Nucleus accumbens (tissue), 56 donors: ENCODE measurements around the gene HNRNPAB.

Experiments
- DNase-seq, 56 donors: peaks; one replicate each; lab custom pipeline; 2025; lab: John Stamatoyannopoulos, UW

HNRNPAB gene

GRCh38 chr5:178211095-178212048 lies 7.0 kb downstream of the HNRNPAB start:
- no peak for DNase-seq

DNA sequence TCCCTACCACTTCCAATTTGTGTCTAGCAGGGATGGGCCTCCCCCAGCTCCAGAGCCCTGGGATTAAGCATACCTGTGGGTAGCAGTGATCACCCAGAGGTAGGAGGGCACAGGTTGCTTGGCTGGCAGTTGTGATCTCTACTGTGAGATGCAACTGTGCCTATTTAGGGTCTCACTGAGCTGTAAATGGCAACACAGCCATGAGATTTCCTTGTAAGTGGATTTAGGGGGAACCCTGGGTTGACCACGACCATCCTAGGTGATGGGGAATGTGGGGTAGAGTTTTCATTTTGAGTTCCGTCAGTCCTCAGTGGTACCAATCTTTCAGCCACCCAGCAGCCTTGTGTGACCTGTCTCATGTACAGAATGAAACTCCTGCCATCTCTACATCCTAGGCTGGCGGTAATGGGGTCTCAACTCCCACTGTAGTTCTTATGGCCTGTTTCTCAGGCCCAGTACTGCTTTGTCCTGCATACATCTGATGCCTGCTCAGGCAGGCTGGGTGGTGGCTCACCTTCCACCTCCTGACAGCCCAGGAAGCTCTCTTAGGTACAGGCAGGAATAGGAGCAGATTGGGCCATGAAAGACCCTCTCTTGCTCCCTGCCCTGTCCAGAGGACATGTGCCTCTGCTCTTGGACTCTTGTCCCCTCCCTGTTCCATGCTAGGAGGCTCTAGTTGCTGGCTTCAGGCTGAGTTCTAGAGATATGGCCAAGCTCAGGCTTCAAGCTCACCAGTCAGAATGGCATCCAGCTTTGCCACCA lies 8.1 kb downstream of the HNRNPAB start:
- DNase-seq, result no peak

GRCh38 chr5:178213003-178213461 lies 8.7 kb downstream of the HNRNPAB start:
- DNase-seq, result no peak

DNA sequence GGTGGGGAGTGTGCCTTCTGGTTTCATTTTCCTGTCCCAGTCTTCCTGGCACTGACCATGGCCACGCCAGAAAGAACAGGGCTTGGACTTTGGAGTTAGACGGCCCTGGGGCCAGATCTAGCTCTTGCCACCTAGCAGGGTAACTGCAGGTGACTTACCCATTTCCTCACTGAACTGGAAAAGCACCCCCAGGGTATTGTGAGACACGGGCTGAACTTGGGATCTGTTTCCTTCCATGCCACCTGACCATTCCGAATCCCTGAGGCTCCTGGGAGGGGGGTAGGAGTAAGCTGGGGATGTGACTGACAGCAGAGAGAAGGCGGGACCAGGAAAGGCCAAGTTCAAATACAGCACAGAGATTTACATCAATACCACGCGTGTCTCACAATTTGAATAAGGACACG lies 9.4 kb downstream of the HNRNPAB start:
- no peak for DNase-seq

GRCh38 chr5:178214160-178214803 lies 9.9 kb downstream of the HNRNPAB start:
- no peak for DNase-seq

DNA sequence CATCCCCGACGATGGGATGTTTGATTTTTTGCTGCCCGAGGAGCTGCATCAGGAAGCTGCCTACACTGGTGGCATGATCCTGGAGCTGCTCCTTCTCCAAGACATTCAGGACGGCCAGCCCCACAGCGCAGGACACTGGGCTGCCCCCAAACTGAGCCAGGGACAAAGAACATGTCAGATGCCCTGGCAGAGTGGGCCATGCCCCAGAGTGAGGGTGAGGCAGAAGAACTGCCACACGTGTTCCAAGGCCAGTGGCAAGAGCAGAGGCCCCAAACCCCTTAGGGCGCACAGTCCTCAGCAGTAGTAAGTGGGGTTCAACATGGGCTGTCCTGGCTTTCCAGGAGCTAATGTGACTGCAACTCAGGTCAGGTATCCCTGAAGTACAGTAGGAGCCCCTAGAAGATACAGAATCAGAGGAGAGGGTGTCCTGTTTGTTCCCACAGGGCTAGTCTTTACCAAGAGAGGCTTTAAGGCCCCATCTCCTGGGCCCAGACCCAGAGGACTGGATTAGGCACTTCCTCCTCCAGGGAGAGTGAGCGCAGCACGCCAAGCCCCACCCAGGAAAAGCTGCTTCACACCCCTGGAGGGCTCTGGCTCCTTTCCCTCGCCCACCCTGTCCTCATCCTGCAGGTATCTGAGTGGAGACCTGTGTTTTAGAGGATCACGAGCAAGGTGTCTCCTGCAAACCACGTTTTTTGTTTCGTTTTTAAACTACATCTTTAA lies 11.1 kb downstream of the HNRNPAB start:
- no peak for DNase-seq

DNA sequence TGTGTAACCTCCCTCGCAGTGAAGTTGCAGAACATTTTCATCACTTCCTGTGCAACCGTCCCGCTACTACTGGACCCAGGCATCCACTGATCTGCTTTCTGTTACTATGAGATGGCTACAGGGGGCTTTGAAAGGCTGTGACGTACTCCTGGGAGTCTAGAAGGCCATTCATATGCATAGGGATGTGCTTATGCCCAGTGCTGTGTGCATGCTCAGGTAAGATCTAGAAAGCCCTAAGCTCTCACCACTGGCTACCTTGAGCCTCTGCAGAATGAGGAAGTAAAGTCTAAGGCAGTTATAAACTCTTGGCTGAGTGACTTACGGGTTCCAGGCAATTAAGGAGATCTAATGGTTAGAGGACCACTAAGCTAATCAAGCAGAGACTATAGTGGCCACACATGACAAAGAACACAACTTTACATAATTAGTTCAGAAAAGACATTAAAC lies 11.8 kb downstream of the HNRNPAB start:
- DNase-seq, result no peak

DNA sequence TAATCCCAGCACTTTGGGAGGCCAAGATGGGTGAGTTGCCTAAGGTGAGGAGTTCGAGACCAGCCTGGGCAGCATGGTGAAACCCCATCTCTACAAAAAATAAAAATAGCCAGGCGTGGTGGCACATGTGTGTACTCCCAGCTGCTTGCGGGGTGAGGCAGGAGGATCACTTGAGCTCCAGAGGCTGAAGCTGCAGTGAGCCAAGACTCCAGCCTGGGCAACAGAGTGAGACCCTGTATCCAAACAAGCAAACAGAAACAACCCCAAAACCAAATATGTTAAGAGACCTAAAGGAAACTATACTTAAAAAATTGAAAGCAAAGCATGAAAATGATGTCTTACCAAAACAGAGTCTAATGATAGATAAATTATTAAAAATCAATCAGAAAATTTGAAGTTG lies 12.4 kb downstream of the HNRNPAB start:
- no peak for DNase-seq

DNA sequence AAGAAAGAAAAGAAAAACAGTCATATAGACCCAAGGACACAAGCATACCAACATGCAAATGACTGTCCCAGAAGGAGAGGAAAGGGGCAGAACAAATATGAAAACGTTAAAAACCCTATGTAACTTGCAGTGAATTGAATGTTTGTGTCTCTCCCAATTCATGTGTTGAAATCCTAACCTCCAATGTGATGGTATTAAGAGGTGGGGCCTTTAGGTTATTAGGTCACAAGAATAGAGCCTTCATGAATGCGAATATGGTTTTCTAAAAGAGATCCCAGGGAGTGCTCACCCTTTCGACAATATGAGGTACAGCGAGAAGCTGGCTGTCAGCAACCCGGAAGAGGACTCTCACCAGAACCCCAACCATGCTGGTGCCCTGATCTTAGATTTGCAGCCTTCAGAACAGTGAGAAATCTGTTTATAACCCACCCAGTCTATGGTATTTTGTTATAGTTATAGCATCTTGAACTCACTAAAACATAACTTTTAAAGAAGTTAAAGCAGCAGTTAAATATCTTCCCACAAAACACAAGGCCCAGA lies 14.0 kb downstream of the HNRNPAB start:
- no peak for DNase-seq

GRCh38 chr5:178218827-178219226 lies 14.5 kb downstream of the HNRNPAB start:
- no peak for DNase-seq

DNA sequence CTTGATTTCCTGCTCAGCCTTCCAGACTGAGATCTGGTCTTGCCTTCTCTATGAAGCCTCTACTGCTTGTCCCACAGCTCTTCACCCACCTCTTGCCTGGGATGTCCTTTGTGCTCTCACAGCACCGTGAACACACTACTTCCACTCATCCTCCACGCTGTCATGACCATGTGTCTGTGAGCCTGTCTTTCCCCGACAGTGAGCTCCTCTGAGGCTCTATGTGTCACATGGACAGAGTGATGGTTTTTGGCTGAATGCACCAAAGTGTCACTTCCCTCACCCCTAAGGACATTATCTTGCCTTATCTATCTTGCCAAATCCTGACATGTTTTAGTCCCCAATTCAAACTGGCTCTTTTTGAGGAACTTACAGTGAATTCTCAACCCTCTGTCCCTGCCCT lies 16.9 kb downstream of the HNRNPAB start:
- DNase-seq, result no peak

DNA sequence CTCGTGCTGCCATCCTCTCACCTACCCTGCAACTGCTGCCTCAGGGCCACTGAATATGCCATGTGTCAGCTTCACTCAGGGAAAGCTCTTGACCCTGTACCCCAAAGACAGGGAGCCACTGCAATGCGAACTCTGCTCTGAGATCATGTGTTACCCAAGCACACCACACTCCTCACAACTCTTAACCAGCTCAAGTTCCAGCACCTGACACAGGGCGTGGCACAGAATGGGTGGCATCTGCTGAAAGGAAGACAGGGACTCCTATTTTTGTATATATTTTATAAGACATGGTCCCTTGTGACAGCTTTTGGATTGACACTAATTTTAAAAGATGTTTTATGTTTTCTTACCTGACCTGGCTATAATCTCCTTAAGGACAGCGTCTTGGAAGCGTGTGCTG lies 17.5 kb downstream of the HNRNPAB start:
- no peak for DNase-seq

DNA sequence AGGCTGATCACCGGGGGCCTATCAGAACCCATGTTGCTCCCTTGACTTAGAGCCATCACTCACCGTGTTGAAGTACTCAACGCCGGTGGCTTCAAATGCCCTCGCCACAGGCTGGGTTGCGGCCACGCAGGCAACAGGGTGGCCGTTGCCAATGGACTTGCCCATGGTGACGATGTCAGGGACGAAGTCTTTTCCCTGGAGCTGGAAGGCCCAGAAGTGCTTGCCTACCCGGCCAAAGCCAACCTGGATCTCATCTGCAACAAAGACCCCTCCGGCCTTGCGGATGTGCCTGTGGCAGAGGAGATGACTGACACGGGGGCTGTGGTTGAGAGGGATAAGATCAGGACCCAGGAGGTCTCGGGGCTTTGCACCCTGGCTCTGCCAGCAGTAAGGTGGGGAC lies 18.0 kb downstream of the HNRNPAB start:
- no peak for DNase-seq

GRCh38 chr5:178223196-178223773 lies 19.0 kb downstream of the HNRNPAB start:
- DNase-seq, result no peak

DNA sequence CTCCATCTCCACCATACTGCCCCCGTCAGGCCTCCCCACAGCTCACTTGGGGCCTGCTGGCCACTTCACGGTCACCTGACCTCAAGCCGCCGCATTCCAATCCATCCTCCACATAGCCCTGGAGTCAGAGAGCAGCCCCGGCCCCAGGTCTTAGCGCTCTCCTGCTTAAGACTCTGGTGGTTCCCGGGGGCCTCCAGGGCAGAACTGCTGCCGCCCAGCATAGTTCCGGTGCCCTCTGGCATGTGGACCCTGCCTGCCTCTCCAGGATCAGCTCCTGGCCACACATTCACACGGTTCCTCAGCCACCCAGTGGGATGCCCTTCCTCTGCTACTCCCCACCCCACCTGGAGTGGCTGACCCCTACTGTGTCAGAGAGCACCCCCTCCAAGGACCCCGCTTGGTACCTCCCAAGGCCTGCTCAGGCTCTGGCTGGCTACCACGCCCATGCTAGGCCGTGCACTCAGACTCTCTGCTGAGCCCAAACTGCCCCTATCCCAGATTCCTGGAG lies 19.5 kb downstream of the HNRNPAB start:
- DNase-seq, result no peak

GRCh38 chr5:178224403-178224802 lies 20.1 kb downstream of the HNRNPAB start:
- no peak for DNase-seq

DNA sequence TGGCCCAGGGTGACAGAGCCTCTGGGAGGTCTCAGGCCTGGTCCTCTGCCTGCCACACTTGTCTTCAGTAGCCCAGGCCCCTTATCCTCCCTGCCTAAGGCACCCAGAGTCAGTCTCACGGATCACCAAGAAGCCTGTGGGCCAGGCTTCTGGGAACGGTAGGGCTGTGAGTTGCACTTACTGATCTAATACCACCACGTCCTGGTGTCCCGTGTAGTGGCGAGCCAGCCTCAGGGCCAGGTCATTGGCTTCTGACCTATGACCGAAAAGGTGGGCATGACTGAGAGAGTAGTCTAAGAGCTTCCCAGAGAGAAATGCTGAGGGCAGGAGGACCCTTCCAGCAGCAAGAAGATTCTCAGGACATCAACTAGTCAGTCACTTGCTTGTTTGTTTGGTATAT lies 20.8 kb downstream of the HNRNPAB start:
- no peak for DNase-seq

GRCh38 chr5:178227138-178227659 lies 22.9 kb downstream of the HNRNPAB start:
- DNase-seq, result no peak

GRCh38 chr5:178227929-178228328 lies 23.6 kb downstream of the HNRNPAB start:
- DNase-seq, result no peak
